Activated CD8-positive, alpha-beta memory T cell treated with anti-CD3 and anti-CD28 coated beads, Interleukin-2, amount 50 U/mL, for 1 hour (primary cell): ENCODE data around the gene NECTIN1.

Source experiments
- DNase-seq: peaks from one replicate; pipeline ENCODE4 v3.0.0-alpha.2; 2020; ENCODE audit errors: extremely low read depth

NECTIN1 gene

GRCh38 chr11:119728651-119729580, at the start of gene NECTIN1:
Gene NECTIN1 (minus strand): TSS chr11:119729200. CDS start chr11:119728553, 647 bp downstream.
- peak; percentile 61 for DNase-seq

GRCh38 chr11:119778391-119779194, 49.6 kb upstream of the NECTIN1 start:
- no peak for DNase-seq

- DNase-seq = no peak
These were observed 48.9 kb upstream of the NECTIN1 start for GRCh38 chr11:119777940-119778339.

DNA sequence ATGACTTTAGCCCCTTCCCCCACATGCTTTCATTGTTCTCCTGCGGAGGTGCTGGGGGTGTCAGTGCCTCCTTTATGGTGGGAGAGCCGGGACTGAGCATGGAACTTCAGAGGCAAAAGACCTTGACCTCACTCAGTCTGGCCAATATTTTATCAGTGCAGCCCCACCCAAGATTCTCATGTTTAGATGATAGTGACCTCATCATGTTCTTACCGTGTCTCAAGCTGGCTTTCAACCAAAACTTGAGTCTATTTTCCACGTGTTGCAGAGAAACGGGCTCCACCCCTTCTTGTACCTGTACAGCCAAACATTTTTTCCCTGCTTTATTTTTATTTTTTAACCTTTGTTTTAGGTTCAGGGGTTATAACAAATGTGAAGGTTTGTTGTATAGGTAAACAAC, 47.7 kb upstream of the NECTIN1 start:
- DNase-seq = no peak

- DNase-seq = no peak
These were observed 47.1 kb upstream of the NECTIN1 start for GRCh38 chr11:119776031-119776636.

- DNase-seq = no peak
These were observed 45.3 kb upstream of the NECTIN1 start for GRCh38 chr11:119774172-119774763.

GRCh38 chr11:119772641-119773415, 43.8 kb upstream of the NECTIN1 start:
- DNase-seq = no peak

GRCh38 chr11:119772076-119772475, 43.1 kb upstream of the NECTIN1 start:
- DNase-seq = no peak

DNA sequence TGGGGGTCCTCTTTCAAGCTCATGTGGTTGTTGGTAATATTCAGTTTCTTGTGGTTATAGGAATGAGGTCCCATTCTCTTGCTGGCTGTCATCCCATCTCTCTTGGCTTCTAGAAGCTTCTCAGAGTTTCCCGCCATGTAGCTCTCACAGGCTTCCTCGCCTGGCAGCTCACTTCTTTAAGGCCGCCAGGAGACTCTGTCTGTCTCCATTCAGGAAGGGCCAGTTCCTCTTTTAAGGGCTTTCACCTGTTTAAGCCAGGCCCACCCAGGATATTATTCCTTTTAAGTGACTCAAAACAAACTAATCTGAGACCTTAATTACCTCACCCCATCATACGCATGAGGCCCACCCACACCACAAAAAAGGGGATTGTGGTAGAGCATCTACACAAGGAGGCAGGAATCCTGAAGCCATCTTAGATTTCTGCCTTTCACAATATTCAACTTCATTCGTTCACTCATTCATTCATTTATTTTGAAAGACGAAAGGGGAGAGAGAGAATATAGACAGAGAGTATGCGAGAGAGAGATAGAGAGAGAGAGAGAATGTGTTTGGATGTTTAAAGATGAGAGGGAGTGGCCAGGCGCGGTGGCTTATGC, 42.3 kb upstream of the NECTIN1 start:
- DNase-seq = no peak

GRCh38 chr11:119765628-119766027, 36.6 kb upstream of the NECTIN1 start:
- no peak for DNase-seq

DNA sequence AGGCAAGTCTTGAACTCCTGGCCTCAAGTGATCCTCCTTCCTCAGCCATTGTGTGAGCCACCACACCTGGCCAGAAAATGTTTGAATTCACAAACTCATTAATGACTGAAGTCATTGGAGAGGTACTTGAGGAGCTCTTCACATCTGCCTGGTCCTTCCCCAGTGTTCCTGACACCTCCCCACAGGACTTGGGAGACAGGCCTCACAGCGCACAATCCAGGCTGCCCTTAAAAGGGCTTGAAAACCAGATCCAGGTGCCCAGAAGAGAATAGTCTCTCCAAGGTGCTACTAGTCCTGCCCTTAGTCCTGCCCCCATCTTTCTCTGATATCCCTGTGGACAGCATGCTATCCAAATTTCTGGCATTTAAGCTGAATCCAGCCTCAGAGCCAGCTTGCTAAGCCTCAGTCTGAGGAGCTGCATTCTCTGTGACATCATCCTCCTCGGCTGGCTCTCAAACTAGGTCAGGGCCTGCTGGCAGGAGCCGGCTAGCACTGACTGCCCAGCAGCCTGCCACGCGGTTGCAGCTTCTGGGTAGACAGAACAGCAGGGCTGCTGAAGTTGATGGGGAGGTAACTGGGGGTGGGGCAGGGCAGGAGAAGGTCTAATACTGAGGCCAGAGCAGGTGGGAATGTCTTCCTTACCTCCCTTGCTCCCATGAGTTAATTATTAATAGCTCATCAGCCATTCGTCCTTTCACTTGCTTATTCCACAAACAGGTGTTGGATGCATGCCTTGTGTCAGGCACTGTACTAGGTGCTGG, 35.3 kb upstream of the NECTIN1 start:
- no peak for DNase-seq

GRCh38 chr11:119763071-119763728, 34.2 kb upstream of the NECTIN1 start:
- no peak for DNase-seq

- no peak for DNase-seq
These were observed 30.9 kb upstream of the NECTIN1 start for GRCh38 chr11:119759747-119760412.

DNA sequence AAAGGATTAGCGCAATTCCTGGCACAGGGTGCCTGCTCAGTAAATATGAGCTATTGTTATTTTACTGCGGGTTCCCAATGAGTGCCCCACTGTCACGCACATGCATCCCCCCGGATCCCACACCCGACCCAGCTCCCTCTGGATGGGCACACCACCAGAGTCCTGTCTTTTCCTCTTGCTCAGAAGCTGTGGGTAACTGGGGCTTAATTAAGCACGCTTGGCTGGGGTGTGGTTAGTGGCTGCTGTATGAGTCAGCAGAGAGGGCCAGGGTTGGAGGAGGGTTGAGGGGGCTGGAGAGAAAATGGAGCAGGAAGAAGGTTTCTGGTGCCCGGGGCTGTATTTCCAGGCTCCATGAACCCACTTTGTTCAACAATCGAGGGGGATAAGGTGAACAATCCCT, 30.3 kb upstream of the NECTIN1 start:
- no peak for DNase-seq

DNA sequence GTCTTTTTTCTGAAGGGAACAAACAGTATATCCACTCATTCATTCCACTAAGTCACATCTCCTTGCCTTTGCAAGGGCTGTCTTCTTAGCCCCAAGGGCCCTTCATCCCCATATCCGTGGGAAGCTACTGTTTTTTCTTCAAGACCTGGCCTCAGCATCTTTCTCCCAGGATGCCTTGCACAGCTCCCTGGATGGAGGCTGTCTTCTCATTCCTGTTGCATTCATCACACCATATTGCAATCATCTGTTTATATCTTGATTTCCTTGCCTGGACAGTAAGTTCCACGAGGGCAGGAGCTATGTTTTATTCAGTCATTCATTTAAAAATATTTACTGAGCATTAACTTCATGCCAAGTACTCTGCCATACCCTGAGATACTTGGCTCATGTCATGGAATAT, 29.3 kb upstream of the NECTIN1 start:
- no peak for DNase-seq

DNA sequence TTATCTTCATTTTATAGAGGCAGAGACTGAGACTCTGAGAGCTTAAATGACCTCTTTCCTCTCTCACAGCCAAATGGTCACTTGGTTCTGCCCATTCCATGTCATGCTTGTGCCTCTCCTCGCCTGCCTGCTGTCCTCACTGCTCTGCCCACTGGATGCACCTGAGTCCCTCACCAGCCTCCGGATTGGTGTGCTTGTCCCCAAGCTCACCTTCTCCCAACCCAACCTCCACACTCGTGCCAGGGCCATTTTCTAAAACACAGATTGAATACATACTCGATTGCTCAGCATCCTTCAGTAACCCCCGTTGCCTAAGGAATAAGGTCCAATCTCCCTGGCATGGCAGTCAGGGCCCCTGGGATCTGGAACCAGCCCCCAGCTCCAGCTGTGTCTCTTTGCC, 28.4 kb upstream of the NECTIN1 start:
- DNase-seq = no peak

GRCh38 chr11:119756169-119756865, 27.3 kb upstream of the NECTIN1 start:
- no peak for DNase-seq

GRCh38 chr11:119755356-119756071, 26.5 kb upstream of the NECTIN1 start:
- DNase-seq = no peak
